ENCODE data around the gene DNAH2.

DNA sequence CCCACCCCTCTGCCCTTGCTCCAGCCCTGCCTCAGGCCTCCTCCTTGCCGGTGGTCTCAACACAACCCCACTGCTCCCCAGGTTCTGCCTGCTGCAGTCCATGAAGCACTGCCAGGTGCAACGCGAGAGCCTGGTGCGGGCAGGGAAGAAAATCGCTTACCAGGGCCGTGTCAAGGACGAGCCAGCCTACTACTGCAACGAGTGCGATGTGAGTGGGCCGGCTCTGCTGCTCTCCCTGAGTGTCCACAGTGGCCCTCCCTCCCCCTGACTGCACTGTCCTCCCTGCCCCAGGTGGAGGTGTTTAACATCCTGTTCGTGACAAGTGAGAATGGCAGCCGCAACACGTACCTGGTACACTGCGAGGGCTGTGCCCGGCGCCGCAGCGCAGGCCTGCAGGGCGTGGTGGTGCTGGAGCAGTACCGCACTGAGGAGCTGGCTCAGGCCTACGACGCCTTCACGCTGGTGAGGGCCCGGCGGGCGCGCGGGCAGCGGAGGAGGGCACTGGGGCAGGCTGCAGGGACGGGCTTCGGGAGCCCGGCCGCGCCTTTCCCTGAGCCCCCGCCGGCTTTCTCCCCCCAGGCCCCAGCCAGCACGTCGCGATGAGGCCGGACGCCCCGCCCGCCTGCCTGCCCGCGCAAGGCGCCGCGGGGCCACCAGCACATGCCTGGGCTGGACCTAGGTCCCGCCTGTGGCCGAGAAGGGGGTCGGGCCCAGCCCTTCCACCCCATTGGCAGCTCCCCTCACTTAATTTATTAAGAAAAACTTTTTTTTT lies 135.6 kb downstream of the DNAH2 start:
- TF ChIP-seq POLR2AphosphoS5 (IDR thresholded peaks at IDR 0.05; ENCODE audit: borderline replicate concordance, low read depth, low read length): no peak
- no peak for TF ChIP-seq EZH2 (IDR thresholded peaks at IDR 0.05)
- no peak for TF ChIP-seq FOXP2 (optimal IDR thresholded peaks at IDR 0.05; ENCODE audit: control extremely low read depth, extremely low read length, insufficient read depth)

All from SK-N-MC (cell line).